NCI-H345 treated with DMSO at 0.1 percent for 48 hours (cell line): ENCODE measurements around the gene CD2.

Source experiments
- DNase-seq: peaks from one replicate; lab custom pipeline; 2025; ENCODE audit not compliant: unreplicated experiment; lab: John Stamatoyannopoulos, UW

CD2 gene

DNA sequence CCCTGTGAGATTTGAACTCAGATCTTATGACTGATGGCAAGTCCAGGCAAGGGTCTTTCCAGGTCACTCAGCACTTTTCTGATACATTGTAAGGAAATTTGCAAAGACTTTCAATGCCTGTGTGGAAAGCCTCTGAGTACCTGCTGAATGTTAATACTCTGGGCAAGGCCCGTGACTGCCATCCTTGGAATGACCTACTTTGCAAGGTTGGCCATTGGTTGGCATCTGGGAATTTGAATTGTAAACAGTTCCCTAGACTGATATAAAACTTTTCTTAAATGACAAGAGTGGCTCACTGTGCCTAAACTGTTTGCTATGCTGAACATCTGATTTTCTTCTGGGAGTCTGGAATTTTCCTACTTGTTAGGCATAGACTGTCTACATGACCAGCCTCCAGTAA, 57.1 kb downstream of the CD2 start:
- DNase-seq = no peak

DNA sequence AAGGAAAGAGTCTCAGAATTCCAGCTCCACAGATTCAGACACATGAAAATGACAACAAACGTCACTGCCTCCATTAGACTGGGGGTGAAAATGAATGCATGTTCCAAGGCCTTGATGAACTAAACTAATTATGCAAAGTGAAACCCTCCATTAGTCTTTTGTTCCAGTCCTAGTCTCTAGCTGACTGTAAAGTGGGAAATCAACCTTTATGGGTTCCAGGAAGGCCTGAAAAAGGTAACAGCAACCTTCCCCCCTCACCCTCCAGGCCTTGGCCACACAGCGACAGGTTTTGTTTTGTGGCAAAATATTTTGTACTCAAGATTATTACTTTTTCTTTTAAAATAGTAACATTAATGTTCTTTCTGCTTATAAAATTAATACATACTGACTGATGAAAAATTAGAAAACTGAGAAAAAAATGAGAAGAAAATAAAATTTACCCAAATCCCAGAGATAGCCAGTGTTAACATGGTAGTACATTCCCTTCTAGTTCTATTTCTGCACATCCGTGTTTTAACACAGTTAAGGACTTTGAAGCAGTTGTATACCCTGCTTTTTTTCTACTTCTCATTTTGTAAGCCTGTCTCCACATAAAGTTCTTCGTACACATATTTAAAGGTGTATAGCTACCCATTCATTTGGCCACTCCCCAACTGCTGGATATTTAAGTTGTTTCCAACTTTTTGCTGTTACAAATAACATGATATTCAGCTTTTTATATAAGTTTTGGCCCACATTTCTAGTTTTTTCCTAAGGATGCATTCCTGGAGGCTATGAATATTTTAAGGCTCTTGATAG, 60.9 kb downstream of the CD2 start:
- DNase-seq = no peak

DNA sequence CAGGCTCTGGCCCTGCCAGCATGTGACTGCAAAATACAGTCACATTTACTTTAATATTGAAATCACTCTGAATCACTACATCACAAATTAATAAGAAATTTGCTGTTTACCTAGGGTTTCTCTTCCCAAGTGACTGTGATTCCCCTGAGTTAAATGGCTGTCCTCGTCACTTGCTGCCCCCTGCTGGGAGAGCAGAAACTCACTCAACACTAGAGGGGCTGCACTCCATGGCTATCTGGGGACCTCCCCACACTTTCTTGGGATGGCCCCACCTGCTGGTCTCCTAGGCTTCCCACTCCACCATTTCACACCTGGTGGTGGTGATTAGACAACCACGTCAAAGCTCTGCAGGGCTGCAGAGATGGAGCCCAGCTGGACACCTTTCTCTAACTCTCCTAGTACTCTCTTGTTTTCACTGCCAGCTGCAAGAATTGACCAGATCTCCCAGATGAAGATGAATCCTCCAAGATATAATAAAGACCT, 63.4 kb downstream of the CD2 start:
- no peak for DNase-seq
